ENCODE measurements around the gene RDH13.
A peak's percentile ranks its signal among the peaks of the same experiment; 100 is the strongest.
"Not testable (repeated sequence)": the region's sequence is repeated elsewhere in the genome, so short reads cannot be mapped to it uniquely, and the experiment has no call there.

The RDH13 gene

GRCh38 chr19:55062735-55063491 lies at the start of gene RDH13:
Gene RDH13, minus strand, starts transcription at chr19:55063148. Its CDS starts 116 bp downstream, at chr19:55063032.
- DNase-seq = peak; percentile 67 to 68

- no peak for DNase-seq
Observed at GRCh38 chr19:55112246-55112776, 49.4 kb upstream of the RDH13 start.

DNA sequence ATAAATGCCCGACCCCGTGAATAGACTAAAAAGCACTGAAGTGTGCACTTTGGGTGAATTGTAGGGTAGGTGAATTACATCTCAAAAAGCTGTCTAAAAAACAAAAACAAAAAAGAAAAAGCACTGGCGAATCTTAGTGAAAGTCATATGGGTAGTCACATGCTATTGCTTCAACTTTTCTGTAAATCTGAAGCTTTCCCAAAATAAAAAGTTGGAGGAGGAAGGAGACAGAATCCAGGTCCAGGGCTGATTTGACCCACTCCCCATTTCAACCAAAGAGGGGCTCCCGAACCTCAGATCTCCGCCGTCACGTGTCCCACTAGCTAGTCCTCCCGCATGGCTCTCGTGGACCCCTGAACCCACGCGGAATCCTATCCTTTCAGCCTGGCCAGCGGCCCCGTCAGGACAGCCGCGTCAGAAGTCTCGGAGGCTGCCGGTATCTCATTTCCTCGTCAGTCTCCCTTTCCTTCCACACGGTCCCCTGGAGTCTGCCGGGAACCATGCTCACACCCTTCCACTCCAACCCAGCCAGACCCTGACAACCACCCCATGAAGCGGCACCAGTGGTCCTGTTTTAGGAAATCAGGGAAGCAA lies 48.4 kb upstream of the RDH13 start:
- no peak for DNase-seq

GRCh38 chr19:55109527-55110291 lies 46.8 kb upstream of the RDH13 start:
- DNase-seq = no peak

GRCh38 chr19:55107252-55107651 lies 44.3 kb upstream of the RDH13 start:
- DNase-seq = not testable (repeated sequence)

DNA sequence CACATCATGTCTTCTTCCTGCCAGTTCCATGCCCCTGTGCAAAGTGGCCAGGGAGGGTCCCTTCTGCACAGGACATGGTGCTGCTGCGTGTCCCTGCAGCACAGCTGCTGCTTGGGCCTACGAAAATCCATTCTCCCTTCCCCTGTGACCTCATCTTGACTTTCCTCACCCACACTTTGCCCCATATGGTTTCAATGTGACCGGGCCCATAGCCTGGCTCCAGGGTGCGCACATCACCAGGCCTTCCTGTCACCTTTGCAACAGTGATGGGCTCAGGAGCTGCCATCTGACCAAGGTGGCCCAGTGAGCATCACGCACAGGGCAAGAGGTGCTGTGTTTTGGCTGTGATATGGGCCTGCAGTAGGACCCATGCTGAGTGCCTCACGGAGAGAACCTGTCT lies 43.6 kb upstream of the RDH13 start:
- no peak for DNase-seq

DNA sequence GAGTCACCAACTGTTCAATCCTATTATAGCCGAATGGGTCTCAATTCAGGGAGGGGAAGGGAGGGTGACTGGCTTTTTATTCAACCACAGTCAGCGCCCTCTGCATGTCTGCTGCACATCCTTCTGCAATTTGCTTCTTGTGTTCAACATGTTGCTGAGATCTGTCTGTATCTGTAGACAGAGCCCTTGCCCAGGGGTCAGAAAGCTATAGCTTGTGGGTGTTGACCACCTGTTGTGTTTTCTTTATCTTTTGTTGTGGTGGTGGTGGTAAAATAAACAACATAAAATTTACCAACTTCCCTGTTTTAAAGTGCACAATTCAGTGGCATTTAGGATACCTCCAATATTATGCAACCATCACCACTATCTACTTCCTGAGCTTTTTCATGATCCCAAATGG lies 42.3 kb upstream of the RDH13 start:
- no peak for DNase-seq

- DNase-seq = no peak
Observed at GRCh38 chr19:55103190-55103589, 40.2 kb upstream of the RDH13 start.

DNA sequence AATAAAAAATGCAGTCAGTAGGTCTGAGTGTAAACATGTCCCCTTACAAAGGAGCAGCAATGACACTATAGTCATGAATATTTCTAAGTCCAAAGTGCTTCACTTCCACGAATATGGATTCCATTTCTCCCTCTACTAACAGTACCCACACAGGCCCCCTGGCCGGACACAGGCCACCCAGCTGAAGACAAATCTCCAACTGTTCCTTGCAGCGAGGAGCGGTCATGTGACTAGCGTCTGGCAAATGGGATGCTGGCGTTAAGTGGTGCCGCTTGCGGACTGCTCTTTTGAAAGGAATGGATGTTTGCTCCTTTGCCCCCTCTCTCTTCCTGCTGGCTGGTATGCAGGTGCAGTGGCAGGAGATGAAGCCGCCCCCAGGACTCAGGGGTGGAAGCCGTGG lies 38.3 kb upstream of the RDH13 start:
- no peak for DNase-seq

DNA sequence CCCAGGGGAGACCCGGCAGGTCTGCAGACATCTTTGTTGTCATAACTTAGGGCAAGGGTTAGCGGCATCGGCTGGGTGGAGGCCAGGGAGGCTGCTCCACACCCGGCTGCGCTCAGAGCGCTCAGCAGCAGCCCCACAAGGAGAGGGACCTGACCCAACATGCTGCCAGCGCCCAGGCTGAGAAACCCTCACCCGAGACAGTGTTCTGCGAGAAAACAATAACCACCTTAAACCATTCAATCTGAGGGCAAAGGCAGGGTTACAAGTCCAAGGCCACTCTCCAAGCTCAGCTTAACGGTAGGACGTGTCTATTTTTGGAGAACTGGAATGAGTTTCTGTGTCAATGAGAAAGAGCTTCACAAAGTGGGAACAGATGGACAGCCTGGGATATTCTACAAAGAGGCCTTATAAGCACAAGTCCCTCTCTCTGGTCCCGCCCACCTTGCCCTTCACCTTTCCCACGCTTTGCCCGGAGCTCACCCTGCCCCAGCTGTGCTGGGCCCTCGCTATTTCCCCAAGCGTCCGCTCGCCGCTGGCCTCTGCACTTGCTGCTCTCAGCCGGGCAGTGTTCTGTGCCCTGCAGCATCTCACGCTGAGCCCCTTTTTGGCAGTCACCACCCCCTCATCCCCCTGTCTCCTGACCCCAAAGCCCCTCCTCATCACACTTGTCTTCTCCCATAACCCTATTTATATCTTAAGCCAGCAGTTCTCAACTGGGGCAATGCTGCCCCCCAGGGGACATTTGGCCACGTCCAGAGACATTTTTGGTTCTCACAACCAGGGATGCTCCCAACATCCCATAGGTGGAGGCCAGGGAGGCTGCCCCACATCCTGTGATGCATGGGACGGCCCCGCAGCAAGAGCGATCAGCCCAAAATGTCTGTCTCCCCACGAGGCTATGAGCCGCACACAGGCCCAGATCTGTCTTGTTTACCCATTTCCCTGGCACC lies 36.9 kb upstream of the RDH13 start:
- no peak for DNase-seq

DNA sequence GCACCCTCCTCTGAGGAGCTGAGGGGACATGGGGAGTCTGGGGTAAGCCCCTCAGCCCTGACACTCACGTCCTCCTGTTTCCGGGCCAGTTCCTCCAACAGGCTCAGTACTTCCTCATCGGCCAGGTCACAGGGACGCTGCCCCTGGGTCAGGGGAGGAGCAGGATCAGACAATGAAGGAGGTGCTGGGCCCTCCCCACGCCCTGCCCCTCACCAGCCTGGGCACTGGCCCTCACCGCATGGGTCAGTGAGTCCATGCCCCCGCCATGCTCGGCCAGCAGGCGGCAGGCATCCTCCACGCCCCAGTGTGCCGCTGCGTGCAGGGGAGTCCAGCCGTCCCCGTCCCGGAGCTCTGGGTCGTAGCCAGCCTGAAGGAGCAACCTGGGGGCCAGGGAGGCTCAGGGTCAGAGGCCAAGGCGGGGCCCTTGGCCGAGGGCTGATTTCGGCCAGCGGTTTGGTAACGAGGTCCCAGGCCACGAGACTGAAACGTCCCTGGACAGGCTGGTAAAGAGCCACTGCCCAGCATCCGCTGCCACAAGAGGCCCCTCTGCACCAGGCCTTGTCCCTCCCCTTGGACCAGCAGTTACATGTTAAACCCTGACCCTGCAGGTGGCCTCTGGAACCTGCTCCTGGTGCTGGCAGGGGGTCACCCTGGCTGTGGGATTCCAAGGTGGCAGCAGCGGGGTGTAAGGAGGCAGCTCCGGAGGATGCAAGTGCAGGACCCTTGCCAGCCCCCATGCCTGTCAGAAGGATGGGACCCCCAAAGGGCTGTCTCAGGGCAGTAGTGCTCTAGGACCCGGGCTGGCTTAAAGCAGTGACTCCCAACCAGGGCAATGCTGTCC lies 36.0 kb upstream of the RDH13 start:
- DNase-seq = no peak

DNA sequence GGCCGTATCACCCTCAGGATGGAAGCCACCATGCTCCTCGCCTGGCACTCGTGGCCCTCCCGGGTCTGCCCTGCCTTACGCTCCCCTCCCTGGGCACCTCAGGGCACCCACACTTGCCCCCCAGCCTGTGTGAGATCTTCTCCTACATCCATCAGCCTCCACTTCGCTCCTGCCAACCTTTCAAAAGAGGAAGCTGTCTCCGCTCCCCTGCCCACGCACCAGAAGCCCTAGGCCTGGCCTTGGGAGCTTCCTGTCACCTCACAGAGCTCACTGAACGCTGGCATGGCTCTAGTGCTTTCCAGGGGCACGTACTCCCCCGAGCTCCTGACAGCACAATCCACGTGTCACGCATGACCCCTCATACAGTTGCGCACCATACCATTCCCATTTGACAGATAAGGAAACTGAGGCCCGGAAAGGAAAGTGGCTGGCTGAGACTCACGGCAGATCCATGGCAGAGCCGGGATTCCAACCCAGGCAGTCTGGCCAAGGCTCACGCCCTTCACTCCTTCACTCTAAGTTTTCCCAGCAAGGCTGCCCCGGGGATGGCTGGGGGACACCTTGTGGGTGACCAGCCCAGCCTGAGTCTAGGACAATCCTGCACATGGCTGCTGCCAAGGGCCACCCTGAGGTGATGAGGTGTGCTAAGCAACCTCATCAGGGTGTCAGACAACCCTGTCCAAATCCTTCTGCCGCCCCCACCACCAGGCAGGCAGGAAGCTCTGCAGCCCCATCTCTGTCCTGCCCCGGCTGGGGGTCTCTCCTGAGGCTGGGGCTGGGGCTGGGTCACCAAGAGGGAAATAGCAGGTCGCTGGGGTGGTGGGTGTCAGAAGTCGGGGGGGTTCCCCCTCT lies 35.1 kb upstream of the RDH13 start:
- no peak for DNase-seq

DNA sequence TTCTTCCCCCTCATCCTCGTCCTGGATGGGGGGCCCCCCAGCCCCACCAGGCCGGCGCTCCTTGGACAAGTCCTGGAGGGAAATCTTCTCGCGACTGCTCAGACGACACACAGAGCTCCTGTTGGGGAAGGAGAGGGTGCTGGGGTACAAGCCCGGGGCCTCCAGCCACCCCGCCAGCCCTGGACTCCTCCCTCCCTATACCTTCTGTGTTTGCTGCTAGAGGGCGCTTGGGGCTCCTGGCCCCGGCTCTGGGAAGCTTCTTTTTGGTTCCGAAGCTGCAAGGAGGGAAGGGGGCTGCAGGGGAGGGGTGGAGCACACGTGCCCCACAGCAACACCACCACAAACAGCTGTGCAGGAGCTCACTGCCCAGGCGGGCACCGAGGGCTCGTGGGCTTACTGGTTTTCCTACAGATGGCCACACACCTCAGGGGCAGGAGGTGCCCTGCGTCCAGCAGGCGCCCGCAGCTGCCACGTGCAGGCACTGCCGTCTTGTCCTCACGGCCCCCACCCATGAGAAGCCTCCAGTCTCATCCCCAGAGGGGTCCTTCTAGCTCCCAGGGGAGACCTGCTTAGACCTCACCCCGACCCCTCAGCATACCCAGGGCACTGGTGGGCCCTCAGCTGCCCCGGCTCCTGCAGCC lies 33.2 kb upstream of the RDH13 start:
- DNase-seq = no peak

DNA sequence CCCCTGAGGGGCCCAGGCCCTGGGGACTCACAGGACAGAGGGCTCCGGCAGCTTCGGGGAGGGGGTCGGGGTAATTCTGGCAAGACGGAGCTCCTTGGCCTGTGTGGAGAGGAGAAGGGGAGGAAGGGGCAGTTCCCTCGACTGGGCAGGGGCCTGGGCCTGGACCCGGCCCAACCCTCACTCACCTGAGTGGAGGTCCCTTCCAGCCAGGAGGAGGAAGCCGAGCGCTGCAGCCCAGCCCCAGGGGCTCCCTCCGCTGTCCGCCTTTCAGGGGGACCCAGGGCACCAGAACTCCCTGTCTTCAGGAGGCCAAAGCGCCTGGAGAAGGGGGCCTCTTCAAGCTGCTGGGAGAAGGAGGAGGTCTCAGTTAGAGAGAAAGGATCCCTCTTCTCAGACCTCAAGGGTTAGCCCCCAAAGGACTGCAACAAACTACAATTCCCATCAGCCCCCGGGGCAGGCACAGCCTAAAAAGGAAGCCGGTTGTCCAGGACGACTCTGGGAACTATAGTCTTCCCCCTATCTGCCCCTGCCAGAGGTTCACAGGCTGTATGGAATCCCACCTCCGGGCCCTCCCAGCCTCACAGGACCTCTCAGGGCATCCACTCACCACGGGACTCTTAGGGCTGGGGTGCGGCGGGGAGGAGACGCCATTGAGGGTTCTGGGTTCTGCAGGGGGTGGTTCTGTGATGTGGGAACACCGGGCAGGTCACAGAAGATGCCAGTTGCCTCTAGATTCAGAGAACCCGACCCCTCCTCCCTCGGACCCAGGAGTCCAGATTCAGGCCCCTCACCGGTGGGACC lies 32.5 kb upstream of the RDH13 start:
- DNase-seq = no peak

GRCh38 chr19:55094456-55095259 lies 31.7 kb upstream of the RDH13 start:
- no peak for DNase-seq

DNA sequence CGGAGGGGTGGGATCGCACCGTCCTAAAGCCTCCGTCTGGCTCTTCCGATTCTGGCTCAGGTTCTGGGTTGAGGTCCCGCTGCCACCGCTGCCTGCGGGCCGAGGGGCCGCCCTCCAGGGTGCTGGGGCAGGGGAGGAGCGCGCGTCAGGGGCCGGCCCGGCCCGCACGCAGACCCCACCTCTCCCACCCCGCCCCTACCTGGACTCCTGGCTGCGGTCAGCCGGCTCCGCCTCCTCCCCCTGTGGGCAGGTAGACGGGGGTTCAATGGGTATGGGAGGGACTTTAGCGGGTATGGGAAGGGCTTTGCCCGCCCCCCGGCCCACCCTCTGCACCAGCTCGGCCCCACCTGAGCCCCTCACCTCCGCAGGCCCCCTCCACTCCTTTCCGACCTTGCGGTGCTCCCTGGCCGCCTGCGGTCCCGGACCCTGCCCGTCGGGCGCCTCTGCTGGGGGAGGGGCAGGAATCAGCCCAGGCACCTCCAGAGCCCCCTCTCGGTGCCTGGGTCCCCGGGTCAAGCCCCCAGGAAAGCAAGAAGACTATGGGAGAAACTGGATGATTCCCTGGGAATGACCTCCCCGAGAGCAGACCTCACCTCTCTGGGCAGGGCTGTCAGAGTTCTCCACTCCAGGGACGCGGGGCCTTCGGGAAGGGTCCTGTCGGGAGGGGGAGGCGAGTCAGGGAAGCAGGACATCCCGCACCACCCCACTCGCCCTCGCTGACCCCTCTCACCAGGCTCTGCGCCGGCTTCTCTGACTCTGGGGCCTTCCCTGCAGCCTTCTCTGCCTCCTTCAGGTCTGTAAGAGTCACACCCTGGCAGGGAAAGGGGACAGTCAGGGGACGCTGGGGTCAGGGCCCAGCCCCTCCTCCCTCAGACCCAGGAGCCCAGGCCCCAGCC lies 29.7 kb upstream of the RDH13 start:
- DNase-seq = no peak

DNA sequence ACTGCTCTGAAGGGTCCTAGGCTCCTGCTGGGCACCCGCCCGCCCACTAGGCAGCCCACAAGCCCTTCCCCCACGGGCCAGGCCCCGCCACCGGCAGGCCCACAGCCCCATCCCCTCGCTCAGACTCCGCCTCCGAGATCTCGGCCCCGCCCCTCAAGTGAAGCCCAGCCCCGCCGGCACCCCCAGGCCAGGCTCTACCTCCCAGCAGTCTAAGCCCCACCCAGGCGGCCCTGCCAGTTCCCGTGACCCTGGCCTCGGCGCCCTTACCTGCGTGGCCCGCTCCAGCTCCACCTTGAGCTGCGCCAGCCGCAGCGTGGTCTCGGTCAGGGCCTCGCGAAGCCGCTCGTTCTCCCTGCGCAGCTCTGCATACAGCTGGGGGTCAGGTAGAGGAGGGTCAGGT lies 29.0 kb upstream of the RDH13 start:
- no peak for DNase-seq

Measured in NCI-H187 (cell line).